ENCODE measurements around the gene GOLGA7B.

Gene GOLGA7B

GRCh38 chr10:97895084-97895483, 45.4 kb downstream of the GOLGA7B start:
- DNase-seq (ENCODE audit: low spot score), result no peak

GRCh38 chr10:97895915-97896314, 46.3 kb downstream of the GOLGA7B start:
- no peak for DNase-seq (ENCODE audit: low spot score)

GRCh38 chr10:97896756-97897358, 47.2 kb downstream of the GOLGA7B start:
- DNase-seq (ENCODE audit: low spot score), result no peak

- DNase-seq (ENCODE audit: low spot score), result no peak
These were observed 48.8 kb downstream of the GOLGA7B start for GRCh38 chr10:97898429-97898828.

- DNase-seq (ENCODE audit: low spot score), result no peak
These were observed 51.7 kb downstream of the GOLGA7B start for GRCh38 chr10:97901381-97901780.

- DNase-seq (ENCODE audit: low spot score), result no peak
These were observed 53.7 kb downstream of the GOLGA7B start for GRCh38 chr10:97903128-97904017.

GRCh38 chr10:97904018-97904381, 54.4 kb downstream of the GOLGA7B start:
- no peak for DNase-seq (ENCODE audit: low spot score)

GRCh38 chr10:97904576-97904975, 54.9 kb downstream of the GOLGA7B start:
- no peak for DNase-seq (ENCODE audit: low spot score)

- DNase-seq (ENCODE audit: low spot score), result no peak
These were observed 55.6 kb downstream of the GOLGA7B start for GRCh38 chr10:97905276-97905675.

GRCh38 chr10:97907211-97907610, 57.6 kb downstream of the GOLGA7B start:
- no peak for DNase-seq (ENCODE audit: low spot score)

- DNase-seq (ENCODE audit: low spot score), result no peak
These were observed 58.2 kb downstream of the GOLGA7B start for GRCh38 chr10:97907830-97908229.

GRCh38 chr10:97910661-97911060, 61.0 kb downstream of the GOLGA7B start:
- no peak for DNase-seq (ENCODE audit: low spot score)

- DNase-seq (ENCODE audit: low spot score), result no peak
These were observed 61.6 kb downstream of the GOLGA7B start for GRCh38 chr10:97911217-97911616.

- DNase-seq (ENCODE audit: low spot score), result no peak
These were observed 63.5 kb downstream of the GOLGA7B start for GRCh38 chr10:97913193-97913592.

GRCh38 chr10:97913614-97914013, 64.0 kb downstream of the GOLGA7B start:
- no peak for DNase-seq (ENCODE audit: low spot score)

- DNase-seq (ENCODE audit: low spot score), result no peak
These were observed 64.7 kb downstream of the GOLGA7B start for GRCh38 chr10:97914171-97914836.

GRCh38 chr10:97914837-97915211, 65.2 kb downstream of the GOLGA7B start:
- DNase-seq (ENCODE audit: low spot score), result peak; percentile 80

- peak; percentile 93 for DNase-seq (ENCODE audit: low spot score)
These were observed 65.9 kb downstream of the GOLGA7B start for GRCh38 chr10:97915346-97916131.

- peak; percentile 85 for DNase-seq (ENCODE audit: low spot score)
These were observed 66.9 kb downstream of the GOLGA7B start for GRCh38 chr10:97916586-97916985.

- DNase-seq (ENCODE audit: low spot score), result no peak
These were observed 69.4 kb downstream of the GOLGA7B start for GRCh38 chr10:97919012-97919411.

- no peak for DNase-seq (ENCODE audit: low spot score)
These were observed 71.2 kb downstream of the GOLGA7B start for GRCh38 chr10:97920865-97921264.
